NCI-H1417 treated with DMSO at 0.1 percent for 48 hours (cell line): ENCODE results near the gene GAB2.

Experiments
- DNase-seq: peaks from one replicate; lab custom pipeline; 2025; lab: John Stamatoyannopoulos, UW

GAB2 gene

GRCh38 chr11:78220218-78221157, 197.1 kb downstream of the GAB2 start:
- no peak for DNase-seq

GRCh38 chr11:78219493-78220217, 198.0 kb downstream of the GAB2 start:
- DNase-seq, result no peak

- no peak for DNase-seq
Observed at GRCh38 chr11:78218707-78219492, 198.7 kb downstream of the GAB2 start.

GRCh38 chr11:78217650-78218541, 199.7 kb downstream of the GAB2 start:
- no peak for DNase-seq

- no peak for DNase-seq
Observed at GRCh38 chr11:78216571-78217287, 200.9 kb downstream of the GAB2 start.

- no peak for DNase-seq
Observed at GRCh38 chr11:78216021-78216420, 201.6 kb downstream of the GAB2 start.

GRCh38 chr11:78214331-78215194, 203.1 kb downstream of the GAB2 start:
- DNase-seq, result no peak

- DNase-seq, result no peak
Observed at GRCh38 chr11:78213526-78214330, 203.9 kb downstream of the GAB2 start.

GRCh38 chr11:78212586-78213371, 204.8 kb downstream of the GAB2 start:
- DNase-seq, result no peak

GRCh38 chr11:78211565-78211964, 206.1 kb downstream of the GAB2 start:
- no peak for DNase-seq

- DNase-seq, result no peak
Observed at GRCh38 chr11:78210000-78210608, 207.5 kb downstream of the GAB2 start.

- no peak for DNase-seq
Observed at GRCh38 chr11:78209478-78209877, 208.1 kb downstream of the GAB2 start.

- no peak for DNase-seq
Observed at GRCh38 chr11:78208257-78209165, 209.1 kb downstream of the GAB2 start.

GRCh38 chr11:78207532-78208256, 209.9 kb downstream of the GAB2 start:
- DNase-seq, result no peak

- DNase-seq, result no peak
Observed at GRCh38 chr11:78205691-78206090, 211.9 kb downstream of the GAB2 start.

- no peak for DNase-seq
Observed at GRCh38 chr11:78205256-78205655, 212.4 kb downstream of the GAB2 start.
